Activated CD8-positive, alpha-beta memory T cell treated with anti-CD3 and anti-CD28 coated beads for 4 hours (primary cell): Measurements from ENCODE around the gene HMGB3.
"Not testable (repeated sequence)": the region's sequence is repeated elsewhere in the genome, so short reads cannot be mapped to it uniquely, and the experiment has no call there.

Experiments used
- DNase-seq, 2 donors: peaks; one replicate each; pipeline ENCODE4 v3.0.0-alpha.2; 2020; ENCODE audit warnings: low read depth in 2 of 2

HMGB3 gene

DNA sequence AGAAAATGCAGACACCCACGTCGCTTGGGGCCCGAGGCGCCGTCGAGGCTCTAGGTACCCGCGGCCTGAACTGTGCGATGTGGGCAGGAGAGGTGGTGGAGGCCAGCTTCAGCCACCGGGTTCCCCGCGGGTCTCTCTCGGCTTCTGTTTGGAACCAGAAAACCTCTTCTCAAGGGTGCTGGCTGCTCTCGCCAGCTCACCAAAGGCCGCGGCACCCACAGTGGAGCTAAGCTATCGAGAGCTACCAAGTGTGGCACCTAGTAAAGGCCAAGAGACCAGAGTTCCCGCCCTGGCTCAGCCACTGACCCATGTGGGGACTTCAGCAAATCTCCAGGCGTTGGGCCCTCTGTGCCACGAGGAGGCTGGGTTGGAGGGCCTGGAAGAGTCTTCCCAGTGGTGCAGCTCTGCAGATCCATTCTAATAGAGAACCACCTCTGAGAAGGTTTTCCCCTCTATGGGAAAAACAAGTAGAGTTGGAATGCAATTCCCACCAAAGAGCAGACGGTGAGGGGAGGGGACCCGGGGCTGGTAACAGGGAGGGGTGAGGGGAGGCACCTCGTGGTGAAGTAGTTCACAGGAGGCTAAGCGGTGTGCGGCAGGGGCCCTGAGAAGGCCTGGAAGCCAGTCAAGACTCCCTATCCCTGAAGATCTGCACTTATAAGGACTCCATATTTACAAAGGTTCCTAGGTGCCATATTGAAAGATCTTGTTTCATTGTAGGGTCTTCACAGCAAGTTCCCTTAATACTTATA lies 5.5 kb upstream of the HMGB3 start:
- DNase-seq, result no peak

- no peak for DNase-seq
Measured at GRCh38 chrX:150980186-150980585, 2.9 kb upstream of the HMGB3 start.

GRCh38 chrX:150980711-150981110 lies 2.4 kb upstream of the HMGB3 start:
- DNase-seq, result no peak

GRCh38 chrX:150982235-150982787 lies 824 bp upstream of the HMGB3 start:
- no peak for DNase-seq

GRCh38 chrX:150983521-150984168 lies 510 bp downstream of the HMGB3 start:
- no peak for DNase-seq

DNA sequence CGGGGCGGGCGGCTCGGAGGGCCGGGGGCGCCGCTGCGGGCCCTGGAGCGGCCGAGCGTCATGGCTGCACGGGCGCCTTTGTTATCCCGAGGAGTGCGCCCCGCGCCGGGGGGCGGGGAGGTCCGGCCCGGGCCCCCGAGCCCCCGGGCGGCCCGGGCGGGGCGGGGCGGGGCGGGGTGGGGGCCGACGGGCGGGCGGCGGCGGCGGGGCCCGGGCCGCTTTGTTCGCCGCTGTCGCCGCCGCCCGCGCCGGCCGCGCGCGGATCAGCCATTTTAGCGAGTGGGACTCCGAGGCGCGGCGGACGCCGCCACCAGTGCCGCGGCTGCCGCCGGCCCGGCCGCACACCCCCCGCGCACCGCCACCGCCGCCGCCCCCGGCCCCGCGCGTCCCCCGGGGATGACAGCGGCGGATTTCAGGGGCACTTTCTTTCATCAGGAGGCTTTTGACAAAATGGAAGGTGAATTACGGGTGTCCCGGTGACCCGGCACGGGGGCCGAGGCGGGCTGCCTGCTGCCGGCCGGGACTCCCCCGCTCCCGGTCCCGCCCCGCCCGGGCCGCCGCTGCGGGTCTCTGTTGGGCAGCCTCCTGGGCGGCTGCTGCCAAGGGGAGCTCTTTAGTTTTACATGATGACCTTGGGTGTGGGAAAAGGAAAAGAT lies 1.2 kb downstream of the HMGB3 start:
- no peak for DNase-seq

- DNase-seq, result not testable (repeated sequence)
Measured at GRCh38 chrX:150987687-150988086, 4.6 kb downstream of the HMGB3 start.

GRCh38 chrX:150989420-150989819 lies 6.3 kb downstream of the HMGB3 start:
- no peak for DNase-seq

DNA sequence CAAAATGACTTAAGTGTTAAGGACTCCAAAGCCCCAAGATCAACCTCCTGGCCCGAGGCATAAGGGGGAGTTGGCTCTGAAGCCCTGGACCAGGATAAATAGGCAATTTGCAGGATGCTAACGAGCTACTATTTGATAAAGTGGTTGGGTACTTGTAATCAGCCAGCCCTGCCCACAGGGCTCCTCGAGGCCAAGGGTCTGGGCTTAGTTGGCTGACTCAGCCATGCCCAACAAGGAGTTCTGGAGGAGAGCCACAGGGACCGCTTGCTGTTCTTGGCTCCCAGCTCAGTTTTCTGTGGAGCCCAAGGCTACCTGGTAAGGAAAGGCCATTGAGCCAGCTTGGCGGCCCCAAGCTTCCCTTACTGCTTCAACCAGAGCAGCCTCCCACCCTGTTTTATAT lies 7.8 kb downstream of the HMGB3 start:
- no peak for DNase-seq

DNA sequence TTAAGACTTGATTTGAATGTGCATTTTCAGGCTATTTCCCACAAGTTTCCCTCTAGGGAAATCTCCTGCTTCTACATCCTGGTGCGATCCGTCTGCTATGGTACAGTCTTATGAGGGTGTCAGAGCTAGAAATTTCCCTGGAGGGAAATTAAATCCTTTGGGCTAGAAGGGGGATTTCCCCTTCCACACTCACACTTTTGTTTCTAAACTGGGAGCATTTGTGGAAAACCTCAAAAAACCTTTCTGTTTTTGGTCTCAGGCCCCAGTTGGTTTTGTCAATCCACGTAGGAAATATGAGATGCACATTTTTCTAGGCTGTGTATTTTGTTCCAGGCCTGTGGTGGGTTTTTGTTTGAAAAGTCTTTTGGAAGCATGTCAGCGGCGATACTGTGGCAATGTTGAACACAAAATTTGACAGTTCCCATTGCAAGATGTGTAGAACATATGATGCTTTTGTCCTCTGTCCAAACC lies 17.8 kb downstream of the HMGB3 start:
- DNase-seq, result no peak

DNA sequence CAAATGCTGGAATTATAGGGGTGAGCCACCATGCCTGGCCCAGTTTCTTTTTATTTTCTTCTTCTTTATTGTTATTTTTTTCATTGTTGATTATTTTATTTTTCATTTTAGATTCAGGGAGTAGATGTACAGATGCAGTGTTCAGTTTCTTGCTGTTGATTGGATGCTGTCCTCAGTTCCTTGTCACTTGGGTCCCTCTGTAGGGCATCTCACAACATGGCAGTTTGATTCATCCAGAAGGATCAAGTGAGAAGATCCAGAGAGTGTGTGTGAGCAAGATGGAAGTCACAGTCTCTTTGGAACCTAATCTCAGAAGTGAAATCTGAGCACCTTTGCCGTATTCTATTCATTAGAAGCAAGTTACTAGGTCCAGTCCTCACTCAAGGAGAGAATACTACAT lies 20.9 kb downstream of the HMGB3 start:
- no peak for DNase-seq

DNA sequence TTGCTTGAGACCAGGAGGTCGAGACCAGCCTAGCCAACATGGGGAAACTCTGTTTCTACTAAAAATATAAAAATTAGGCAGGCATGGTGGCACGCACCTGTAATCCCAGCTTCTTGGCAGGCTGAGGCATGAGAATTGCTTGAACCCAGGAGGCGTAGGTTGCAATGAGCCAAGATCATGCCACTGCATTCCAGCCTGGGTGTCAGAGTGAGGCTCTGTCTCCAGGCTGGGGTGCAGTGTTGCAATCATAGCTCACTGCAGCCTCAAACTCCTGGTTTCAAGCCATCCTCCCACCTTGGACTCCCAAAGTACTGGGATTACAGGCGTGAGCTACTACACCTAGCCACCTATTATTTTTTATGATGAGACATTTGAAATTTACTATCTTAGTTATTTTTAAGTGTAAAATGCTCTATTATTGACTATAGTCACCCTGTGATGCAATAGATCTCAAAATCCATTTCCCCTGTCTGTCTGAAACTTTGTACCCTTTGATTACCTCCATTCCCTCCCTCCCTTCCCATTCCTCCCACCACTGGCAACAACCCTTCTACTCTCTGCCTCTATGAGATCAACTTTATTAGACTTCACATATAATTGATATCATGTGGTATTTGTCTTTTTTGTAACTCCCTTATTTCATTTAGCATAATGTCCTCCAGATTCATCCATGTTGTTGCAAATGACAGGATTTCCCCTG lies 23.4 kb downstream of the HMGB3 start:
- no peak for DNase-seq

DNA sequence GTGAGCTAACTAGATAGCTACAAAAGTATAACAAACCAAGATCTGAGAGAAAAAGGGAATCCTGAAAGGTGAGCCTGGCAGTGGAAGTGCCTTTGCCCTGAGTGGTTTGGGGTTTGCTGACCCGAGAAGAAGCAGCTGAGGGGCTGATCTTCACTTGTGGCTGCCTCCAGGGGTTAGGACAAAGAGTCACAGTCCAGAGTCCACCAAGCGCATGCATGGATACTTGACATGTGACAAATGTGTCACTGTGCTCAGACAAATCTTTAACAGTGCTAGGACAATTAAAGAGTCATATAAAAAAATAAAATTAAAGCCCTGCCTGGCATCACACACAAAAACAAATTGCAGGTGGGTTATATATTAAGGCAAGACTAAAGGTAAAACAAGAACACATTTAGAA lies 26.4 kb downstream of the HMGB3 start:
- no peak for DNase-seq

- DNase-seq, result no peak
Measured at GRCh38 chrX:151013164-151013743, 30.1 kb downstream of the HMGB3 start.

- DNase-seq, result no peak
Measured at GRCh38 chrX:151015684-151016083, 32.5 kb downstream of the HMGB3 start.

DNA sequence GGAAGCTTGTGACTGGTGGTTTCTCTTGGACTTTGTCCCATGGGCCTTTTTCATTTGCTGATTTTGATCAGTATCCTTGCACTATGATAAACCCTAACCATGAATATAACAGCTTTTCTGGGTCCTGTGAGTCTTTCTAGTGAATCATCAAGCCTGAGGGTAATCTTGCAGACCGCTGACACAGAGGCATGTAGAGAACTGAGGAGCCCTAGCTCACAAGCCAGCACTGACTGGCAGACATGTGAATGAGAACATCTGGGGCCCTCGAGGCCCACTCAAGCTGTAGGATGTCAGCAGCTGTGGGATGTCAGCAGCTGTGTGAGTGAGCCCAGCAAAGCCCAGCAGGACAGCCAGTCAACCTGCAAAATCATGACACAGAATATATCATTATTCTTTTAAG lies 36.7 kb downstream of the HMGB3 start:
- DNase-seq, result no peak

GRCh38 chrX:151030845-151031244 lies 47.7 kb downstream of the HMGB3 start:
- no peak for DNase-seq

DNA sequence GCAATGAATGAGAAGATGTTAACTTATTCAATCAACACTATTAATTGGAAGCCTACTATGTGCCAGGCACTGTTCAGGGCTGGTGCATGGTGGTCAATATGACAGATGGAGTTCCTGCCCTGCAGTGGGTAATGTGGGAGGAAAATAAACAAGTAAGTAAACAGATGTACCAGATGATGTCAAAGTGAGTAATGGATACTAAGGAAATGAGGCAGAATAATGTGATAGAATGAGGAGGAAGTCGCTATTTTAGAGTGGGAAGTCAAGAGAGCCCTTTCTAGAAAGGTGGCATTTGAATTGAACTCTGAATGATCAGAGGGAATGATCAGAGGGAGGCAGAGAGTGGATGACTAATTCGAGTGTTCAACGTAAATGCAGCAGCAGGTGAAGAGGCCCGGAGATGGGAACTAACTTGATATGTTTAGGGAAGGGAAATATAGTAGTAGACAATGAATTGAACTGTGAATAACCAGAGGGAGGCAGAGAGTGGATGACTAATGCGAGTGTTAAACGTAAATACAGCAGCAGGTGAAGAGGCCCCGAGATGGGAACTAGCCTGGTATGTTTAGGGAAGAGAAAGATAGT lies 48.3 kb downstream of the HMGB3 start:
- no peak for DNase-seq

GRCh38 chrX:151039351-151039750 lies 56.2 kb downstream of the HMGB3 start:
- no peak for DNase-seq
